Urinary bladder (tissue), 4 donors: Measurements from ENCODE around the gene PFKFB3. TPM values are rescaled to one million over a fixed set of nuclear protein-coding genes. Genes with fewer than 3 reads are reported as not detected.

ENCODE experiments used
- DNase-seq: peaks from one replicate; pipeline ENCODE4 v3.0.0-alpha.2; 2015; ENCODE audit errors: extremely low spot score
- H3K27ac ChIP-seq: one replicate; pipeline ENCODE4 v1.5.1; 2013; ENCODE audit warnings: low read depth, mild to moderate bottlenecking, moderate library complexity
- H3K36me3 ChIP-seq: one replicate; pipeline ENCODE4 v1.6.1; 2013; ENCODE audit warnings: mild to moderate bottlenecking, moderate library complexity; ENCODE audit not compliant: insufficient read depth
- H3K4me1 ChIP-seq: one replicate; pipeline ENCODE4 v1.6.1; 2013; ENCODE audit warnings: mild to moderate bottlenecking, moderate library complexity; ENCODE audit not compliant: insufficient read depth
- H3K4me3 ChIP-seq: one replicate; pipeline ENCODE4 v1.5.1; 2013; ENCODE audit warnings: low read depth, low read length
- WGBS: extraction: QIAGEN DNeasy Blood & Tissue Kit; methylation state at CpG from one replicate; pipeline ENCODE4 v1.1.7; 2013; 5-methylcytosine and 5-hydroxymethylcytosine counted together
- polyA plus RNA-seq: library from polyadenylated mRNA; stranded (reverse); fragments of 200-250 nt; gene quantifications from one replicate; pipeline ENCODE4 v1.2.3, GENCODE V29; 2013
- small RNA-seq: library from RNA; depleted of rRNA; stranded (forward); fragments of <200 nt; gene quantifications from one replicate; pipeline ENCODE3, GENCODE V24; 2014
- total RNA-seq: library from RNA; depleted of rRNA; stranded (reverse); fragments of >200 nt; gene quantifications from one replicate; pipeline ENCODE4 v1.2.3, GENCODE V29; 2014
- donor health status: healthy with polysubstance abuse.
- donor health status: healthy.

Gene PFKFB3
- total and polyA plus RNA-seq, 2 donors, result 6.5 to 31.8 TPM

GRCh38 chr10:6297522-6297921 is 94.8 kb downstream of the PFKFB3 start:
- H3K36me3 ChIP-seq, result no peaks in the 10 kb centered on the region
- no peaks in the 10 kb centered on the region for H3K4me1 ChIP-seq
- no peak overlapping the region for H3K4me3 ChIP-seq
- 81% methylated on average over 7 of the region's 7 CpGs for WGBS
- no peak for DNase-seq
- H3K27ac ChIP-seq, result no peak overlapping the region

GRCh38 chr10:6297951-6298381 is 95.2 kb downstream of the PFKFB3 start:
- WGBS, result 69% methylated on average over 2 of the region's 2 CpGs
- DNase-seq, result no peak
- H3K27ac ChIP-seq, result no peak overlapping the region
- no peaks in the 10 kb centered on the region for H3K4me1 ChIP-seq
- H3K36me3 ChIP-seq, result no peaks in the 10 kb centered on the region
- H3K4me3 ChIP-seq, result no peak overlapping the region

- WGBS, result 97% methylated on average over 5 of the region's 5 CpGs
- Histone ChIP-seq H3K4me3 (no peak overlapping the region), H3K4me1 (no peaks in the 10 kb centered on the region), H3K27ac (no peak overlapping the region), H3K36me3 (no peaks in the 10 kb centered on the region)
- no peak for DNase-seq
Measured at GRCh38 chr10:6298428-6298827, 95.7 kb downstream of the PFKFB3 start.

GRCh38 chr10:6299234-6299633 is 96.5 kb downstream of the PFKFB3 start:
- 82% methylated on average over 11 of the region's 11 CpGs for WGBS
- no peak overlapping the region for H3K4me3 ChIP-seq
- H3K27ac ChIP-seq, result no peak overlapping the region
- DNase-seq, result no peak
- H3K4me1 ChIP-seq, result no peaks in the 10 kb centered on the region
- H3K36me3 ChIP-seq, result no peaks in the 10 kb centered on the region

GRCh38 chr10:6299743-6300105 is 97.0 kb downstream of the PFKFB3 start:
- Histone ChIP-seq H3K4me1 (no peaks in the 10 kb centered on the region), H3K36me3 (no peaks in the 10 kb centered on the region), H3K4me3 (no peak overlapping the region), H3K27ac (no peak overlapping the region)
- no peak for DNase-seq
- 95% methylated on average over 2 of the region's 2 CpGs for WGBS

GRCh38 chr10:6300106-6300783 is 97.5 kb downstream of the PFKFB3 start:
- H3K36me3 ChIP-seq, result no peaks in the 10 kb centered on the region
- DNase-seq, result no peak
- 47% methylated on average over 14 of the region's 14 CpGs for WGBS
- no peaks in the 10 kb centered on the region for H3K4me1 ChIP-seq
- H3K4me3 ChIP-seq, result no peak overlapping the region
- no peak overlapping the region for H3K27ac ChIP-seq

GRCh38 chr10:6300784-6301460 is 98.2 kb downstream of the PFKFB3 start:
- WGBS, result 88% methylated on average over 5 of the region's 5 CpGs

GRCh38 chr10:6301488-6302075 is 98.8 kb downstream of the PFKFB3 start:
- Histone ChIP-seq H3K4me1 (no peaks in the 10 kb centered on the region), H3K4me3 (no peak overlapping the region), H3K36me3 (no peaks in the 10 kb centered on the region), H3K27ac (no peak overlapping the region)
- 85% methylated on average over 7 of the region's 7 CpGs for WGBS
- DNase-seq, result no peak

More at GRCh38 chr10:6300784-6301460, 98.2 kb downstream of the PFKFB3 start:
- Histone ChIP-seq H3K36me3 (no peaks in the 10 kb centered on the region), H3K27ac (no peak overlapping the region), H3K4me1 (no peaks in the 10 kb centered on the region), H3K4me3 (no peak overlapping the region)
- DNase-seq, result no peak

Small RNA genes within 50 kb of the gene (small RNA-seq; reads per million reads assigned to genes)
- not detected for gene RF00019

Other genes starting within 250 kb of the PFKFB3 start
- 3.5 TPM for gene IL15RA, start 225.4 kb upstream of the PFKFB3 start, total RNA-seq
- gene IL15RA, start 225.4 kb upstream of the PFKFB3 start, polyA plus RNA-seq, result 50.2 TPM
- gene IL2RA, start 140.6 kb upstream of the PFKFB3 start, total RNA-seq, result 0.37 TPM
- 0.87 TPM for gene IL2RA, start 140.6 kb upstream of the PFKFB3 start, polyA plus RNA-seq
- gene RBM17, start 113.9 kb upstream of the PFKFB3 start, total RNA-seq, result 59.6 TPM
- gene RBM17, start 113.9 kb upstream of the PFKFB3 start, polyA plus RNA-seq, result 58.3 TPM